Measurements from ENCODE around the gene CDK18.
A peak's percentile ranks its signal among the peaks of the same experiment; 100 is the strongest.

The CDK18 gene

GRCh38 chr1:205504311-205505075 is at the start of gene CDK18:
CDK18 (plus strand) TSS chr1:205504669; CDS start chr1:205523168, 18,499 bp downstream.
- no peaks in the 10 kb centered on the region for H3K36me3 ChIP-seq (ENCODE audit: control insufficient read depth, insufficient read depth, low read length)
- peak within 1 kb of the TSS; percentile 57 for H3K27ac ChIP-seq (ENCODE audit: low read depth, low read length)
- H3K4me1 ChIP-seq (ENCODE audit: control insufficient read depth, insufficient read depth, low read length): peaks cover 48% of the 10 kb centered on the region
- no peaks in the 10 kb centered on the region for H3K27me3 ChIP-seq (ENCODE audit: control insufficient read depth, insufficient read depth, low read length)
- peak within 1 kb of the TSS; percentile 92 for H3K4me3 ChIP-seq (ENCODE audit: low read depth, low read length)
- no peaks in the 10 kb centered on the region for H3K9me3 ChIP-seq (ENCODE audit: control insufficient read depth, insufficient read depth, low read depth, low read length)
- H3K9ac ChIP-seq (ENCODE audit: low read length): peak within 1 kb of the TSS; percentile 70

- Histone ChIP-seq H3K9me3 (ENCODE audit: control insufficient read depth, insufficient read depth, low read depth, low read length) (no peaks in the 10 kb centered on the region), H3K4me3 (ENCODE audit: low read depth, low read length) (peak overlapping the region; percentile 92), H3K27me3 (ENCODE audit: control insufficient read depth, insufficient read depth, low read length) (no peaks in the 10 kb centered on the region), H3K27ac (ENCODE audit: low read depth, low read length) (peak overlapping the region; percentile 72; the same call in 1 of the 2 replicates), H3K9ac (ENCODE audit: low read length) (peak overlapping the region; percentile 85), H3K36me3 (ENCODE audit: control insufficient read depth, insufficient read depth, low read length) (peaks cover 8% of the 10 kb centered on the region; the same call in 1 of the 2 replicates), H3K4me1 (ENCODE audit: control insufficient read depth, insufficient read depth, low read length) (peaks cover 53% of the 10 kb centered on the region)
Measured at GRCh38 chr1:205454903-205455335, 49.5 kb upstream of the CDK18 start.

GRCh38 chr1:205455581-205456382 is 48.7 kb upstream of the CDK18 start, which contains the start of gene BLACAT1:
BLACAT1 (minus strand) TSS chr1:205456045.
- Histone ChIP-seq H3K9ac (ENCODE audit: low read length) (peak within 1 kb of the TSS; percentile 85), H3K9me3 (ENCODE audit: control insufficient read depth, insufficient read depth, low read depth, low read length) (no peaks in the 10 kb centered on the region), H3K36me3 (ENCODE audit: control insufficient read depth, insufficient read depth, low read length) (peaks cover 8% of the 10 kb centered on the region; the same call in 1 of the 2 replicates), H3K27ac (ENCODE audit: low read depth, low read length) (peak within 1 kb of the TSS; percentile 72; the same call in 1 of the 2 replicates), H3K4me1 (ENCODE audit: control insufficient read depth, insufficient read depth, low read length) (peaks cover 48% of the 10 kb centered on the region), H3K4me3 (ENCODE audit: low read depth, low read length) (peak within 1 kb of the TSS; percentile 92), H3K27me3 (ENCODE audit: control insufficient read depth, insufficient read depth, low read length) (no peaks in the 10 kb centered on the region)

- H3K27me3 ChIP-seq (ENCODE audit: control insufficient read depth, insufficient read depth, low read length): peaks cover 5% of the 10 kb centered on the region; the same call in 1 of the 2 replicates
- H3K4me1 ChIP-seq (ENCODE audit: control insufficient read depth, insufficient read depth, low read length): peaks cover 42% of the 10 kb centered on the region
- no peaks in the 10 kb centered on the region for H3K9me3 ChIP-seq (ENCODE audit: control insufficient read depth, insufficient read depth, low read depth, low read length)
- peak overlapping the region; percentile 85 for H3K9ac ChIP-seq (ENCODE audit: low read length)
- H3K36me3 ChIP-seq (ENCODE audit: control insufficient read depth, insufficient read depth, low read length): peaks cover 8% of the 10 kb centered on the region; the same call in 1 of the 2 replicates
- peak overlapping the region; percentile 72; the same call in 1 of the 2 replicates for H3K27ac ChIP-seq (ENCODE audit: low read depth, low read length)
- peak overlapping the region; percentile 92 for H3K4me3 ChIP-seq (ENCODE audit: low read depth, low read length)
Measured at GRCh38 chr1:205456383-205456867, 48.0 kb upstream of the CDK18 start.

- Histone ChIP-seq H3K27ac (ENCODE audit: low read depth, low read length) (peak overlapping the region; percentile 72; the same call in 1 of the 2 replicates), H3K9me3 (ENCODE audit: control insufficient read depth, insufficient read depth, low read depth, low read length) (no peaks in the 10 kb centered on the region), H3K4me1 (ENCODE audit: control insufficient read depth, insufficient read depth, low read length) (peaks cover 35% of the 10 kb centered on the region), H3K4me3 (ENCODE audit: low read depth, low read length) (peak overlapping the region; percentile 92), H3K36me3 (ENCODE audit: control insufficient read depth, insufficient read depth, low read length) (peaks cover 8% of the 10 kb centered on the region; the same call in 1 of the 2 replicates), H3K27me3 (ENCODE audit: control insufficient read depth, insufficient read depth, low read length) (peaks cover 6% of the 10 kb centered on the region; the same call in 1 of the 2 replicates), H3K9ac (ENCODE audit: low read length) (peak overlapping the region; percentile 85)
Measured at GRCh38 chr1:205456868-205457745, 47.4 kb upstream of the CDK18 start.

GRCh38 chr1:205458777-205459566 is 45.5 kb upstream of the CDK18 start:
- no peaks in the 10 kb centered on the region for H3K9me3 ChIP-seq (ENCODE audit: control insufficient read depth, insufficient read depth, low read depth, low read length)
- H3K27ac ChIP-seq (ENCODE audit: low read depth, low read length): no peak overlapping the region
- peaks cover 2% of the 10 kb centered on the region; the same call in 1 of the 2 replicates for H3K36me3 ChIP-seq (ENCODE audit: control insufficient read depth, insufficient read depth, low read length)
- no peak overlapping the region for H3K9ac ChIP-seq (ENCODE audit: low read length)
- H3K4me1 ChIP-seq (ENCODE audit: control insufficient read depth, insufficient read depth, low read length): peaks cover 19% of the 10 kb centered on the region
- peaks cover 6% of the 10 kb centered on the region; the same call in 1 of the 2 replicates for H3K27me3 ChIP-seq (ENCODE audit: control insufficient read depth, insufficient read depth, low read length)
- no peak overlapping the region for H3K4me3 ChIP-seq (ENCODE audit: low read depth, low read length)

- H3K27me3 ChIP-seq (ENCODE audit: control insufficient read depth, insufficient read depth, low read length): peaks cover 6% of the 10 kb centered on the region; the same call in 1 of the 2 replicates
Measured at GRCh38 chr1:205465392-205465791, 39.1 kb upstream of the CDK18 start.

GRCh38 chr1:205466595-205467220 is 37.8 kb upstream of the CDK18 start:
- Histone ChIP-seq H3K4me1 (ENCODE audit: control insufficient read depth, insufficient read depth, low read length) (peaks cover 8% of the 10 kb centered on the region; the same call in 1 of the 2 replicates), H3K27me3 (ENCODE audit: control insufficient read depth, insufficient read depth, low read length) (no peaks in the 10 kb centered on the region), H3K36me3 (ENCODE audit: control insufficient read depth, insufficient read depth, low read length) (no peaks in the 10 kb centered on the region), H3K4me3 (ENCODE audit: low read depth, low read length) (no peak overlapping the region), H3K9me3 (ENCODE audit: control insufficient read depth, insufficient read depth, low read depth, low read length) (no peaks in the 10 kb centered on the region), H3K9ac (ENCODE audit: low read length) (no peak overlapping the region), H3K27ac (ENCODE audit: low read depth, low read length) (no peak overlapping the region)

More at GRCh38 chr1:205465392-205465791, 39.1 kb upstream of the CDK18 start:
- no peak overlapping the region for H3K4me3 ChIP-seq (ENCODE audit: low read depth, low read length)
- H3K9me3 ChIP-seq (ENCODE audit: control insufficient read depth, insufficient read depth, low read depth, low read length): no peaks in the 10 kb centered on the region
- H3K36me3 ChIP-seq (ENCODE audit: control insufficient read depth, insufficient read depth, low read length): no peaks in the 10 kb centered on the region
- peaks cover 8% of the 10 kb centered on the region; the same call in 1 of the 2 replicates for H3K4me1 ChIP-seq (ENCODE audit: control insufficient read depth, insufficient read depth, low read length)
- no peak overlapping the region for H3K9ac ChIP-seq (ENCODE audit: low read length)
- no peak overlapping the region for H3K27ac ChIP-seq (ENCODE audit: low read depth, low read length)

GRCh38 chr1:205470131-205470530 is 34.3 kb upstream of the CDK18 start:
- Histone ChIP-seq H3K9me3 (ENCODE audit: control insufficient read depth, insufficient read depth, low read depth, low read length) (peaks cover 6% of the 10 kb centered on the region), H3K9ac (ENCODE audit: low read length) (no peak overlapping the region), H3K4me1 (ENCODE audit: control insufficient read depth, insufficient read depth, low read length) (peaks cover 20% of the 10 kb centered on the region), H3K4me3 (ENCODE audit: low read depth, low read length) (no peak overlapping the region), H3K27ac (ENCODE audit: low read depth, low read length) (no peak overlapping the region), H3K27me3 (ENCODE audit: control insufficient read depth, insufficient read depth, low read length) (no peaks in the 10 kb centered on the region), H3K36me3 (ENCODE audit: control insufficient read depth, insufficient read depth, low read length) (no peaks in the 10 kb centered on the region)

Measured in HUES6 (cell line).